Dedifferentiated amniotic fluid mesenchymal stem cell (primary cell): ENCODE results near the gene CHP2.
"Not testable (repeated sequence)": the region's sequence is repeated elsewhere in the genome, so short reads cannot be mapped to it uniquely, and the experiment has no call there.

Experiments
- DNase-seq: peaks from one replicate; pipeline ENCODE4 v3.0.0-alpha.2; 2016; ENCODE audit errors: extremely low spot score

Gene CHP2

DNA sequence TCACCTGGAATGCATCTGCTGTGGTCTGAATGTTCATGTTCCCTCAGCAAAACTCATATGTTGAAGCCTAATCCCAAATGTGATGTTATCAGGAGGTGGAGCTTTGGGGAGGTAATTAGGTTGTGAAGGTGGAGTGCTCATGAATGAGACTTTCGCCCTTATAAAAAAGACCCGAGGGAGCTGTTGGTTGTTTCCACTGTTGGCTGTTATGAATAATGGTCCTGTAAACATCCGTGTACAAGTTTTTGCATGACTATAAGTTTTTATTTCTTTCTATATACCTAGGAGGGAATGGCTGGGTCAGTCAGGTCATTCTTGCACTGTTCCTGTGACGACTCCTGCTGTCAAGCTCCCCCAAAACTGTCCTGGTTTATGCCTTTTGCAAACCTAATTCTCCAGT is 9.6 kb upstream of the CHP2 start:
- no peak for DNase-seq

DNA sequence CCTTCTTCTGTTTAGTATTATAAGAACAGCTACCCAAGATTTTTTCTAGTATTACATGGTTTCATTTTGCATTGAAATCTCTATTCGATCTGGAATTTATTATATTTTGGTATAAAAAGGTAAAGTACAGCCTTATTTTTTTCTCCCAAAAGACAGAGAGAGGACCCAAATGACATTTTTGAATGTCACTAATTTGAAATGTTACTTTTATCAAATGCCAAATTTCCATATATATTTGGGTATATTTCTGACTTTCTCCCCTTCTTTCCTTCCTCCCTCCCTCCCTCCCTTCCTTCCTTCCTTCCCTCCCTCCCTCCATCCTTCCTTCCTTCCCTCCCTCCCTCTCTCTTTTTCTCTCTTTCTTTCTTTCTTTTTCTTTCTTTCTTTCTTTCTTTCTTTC is 6.2 kb upstream of the CHP2 start:
- DNase-seq: no peak

DNA sequence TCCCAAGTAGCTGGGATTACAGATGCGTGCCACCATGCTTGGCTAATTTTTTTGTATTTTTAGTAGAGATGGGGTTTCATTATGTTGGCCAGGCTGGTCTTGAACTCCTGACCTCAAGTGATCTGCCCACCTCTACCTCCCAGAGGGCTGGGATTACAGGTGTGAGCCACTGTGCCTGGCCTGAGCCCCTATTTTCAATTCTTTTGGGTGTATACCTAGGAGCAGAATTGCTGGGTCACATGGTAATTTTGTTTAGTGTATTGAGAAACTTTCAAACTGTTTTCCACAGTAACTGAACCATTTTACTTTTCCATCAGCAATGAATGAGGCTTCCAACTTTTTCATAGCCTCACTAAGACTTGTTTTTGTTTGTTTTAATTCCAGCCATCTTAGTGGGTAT is 3.8 kb upstream of the CHP2 start:
- DNase-seq: not testable (repeated sequence)

DNA sequence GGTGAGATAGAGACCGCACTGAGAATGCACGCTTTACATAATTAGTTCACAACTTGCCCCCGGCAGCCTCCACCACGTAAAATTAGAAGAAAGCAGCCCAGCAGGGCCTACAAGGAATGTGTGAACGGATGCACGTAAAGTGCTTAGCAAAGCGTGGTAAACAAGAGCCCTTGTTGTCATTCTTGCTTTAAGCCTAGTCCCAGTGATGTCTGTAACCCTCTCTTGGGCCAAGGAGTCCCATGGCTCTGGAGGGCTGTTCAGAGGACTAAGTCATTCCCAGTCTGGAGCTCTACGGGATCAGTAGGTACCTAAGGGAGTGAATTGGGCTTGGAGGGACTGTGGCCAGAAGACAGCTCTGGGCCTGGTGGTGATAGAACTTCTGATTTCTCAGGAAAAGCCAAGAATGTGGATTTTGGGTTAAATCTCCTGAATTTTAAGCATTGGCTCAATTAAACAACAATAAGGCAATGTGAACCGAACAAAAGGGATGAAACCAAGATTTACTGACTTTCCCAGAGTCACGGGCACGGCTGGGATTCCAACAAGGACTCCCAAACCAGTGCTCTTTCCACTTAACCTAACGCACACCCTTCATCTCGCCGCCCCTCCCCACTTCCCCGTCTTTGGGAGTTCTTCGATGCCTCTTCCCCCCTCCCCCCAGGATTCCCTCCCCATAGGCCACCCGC is 775 bp upstream of the CHP2 start:
- no peak for DNase-seq

DNA sequence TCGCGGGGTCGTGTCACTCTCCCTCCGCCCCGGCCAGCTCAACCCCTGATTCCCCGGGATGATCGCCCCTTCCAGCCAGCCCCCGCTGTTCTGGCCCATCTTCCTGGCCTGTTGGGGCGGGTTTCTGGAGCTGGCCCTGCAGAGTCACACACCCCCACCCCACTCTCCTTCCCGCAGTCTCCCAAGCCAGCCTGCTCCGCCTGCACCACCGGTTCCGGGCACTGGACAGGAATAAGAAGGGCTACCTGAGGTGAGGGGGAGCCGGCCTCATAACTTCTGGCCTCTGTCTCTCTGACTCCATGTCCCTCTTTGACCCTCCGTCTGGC is 621 bp downstream of the CHP2 start:
- no peak for DNase-seq

DNA sequence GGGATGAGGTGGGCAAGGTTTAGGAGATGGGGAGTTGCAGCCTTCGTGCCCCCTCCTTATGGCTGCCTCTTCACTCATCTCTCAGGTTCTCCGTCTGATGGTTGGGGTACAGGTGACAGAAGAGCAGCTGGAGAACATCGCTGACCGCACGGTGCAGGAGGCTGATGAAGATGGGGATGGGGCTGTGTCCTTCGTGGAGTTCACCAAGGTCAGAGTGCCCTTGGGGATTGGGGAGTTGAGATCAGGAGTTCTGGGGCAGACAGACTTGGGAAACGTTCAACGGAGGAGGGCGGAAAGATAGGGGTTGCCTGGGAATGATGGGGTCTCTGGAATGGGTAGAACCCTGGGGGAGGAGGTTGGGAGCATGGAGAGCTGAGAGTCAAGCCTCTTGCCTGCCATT is 2.3 kb downstream of the CHP2 start:
- DNase-seq: no peak

DNA sequence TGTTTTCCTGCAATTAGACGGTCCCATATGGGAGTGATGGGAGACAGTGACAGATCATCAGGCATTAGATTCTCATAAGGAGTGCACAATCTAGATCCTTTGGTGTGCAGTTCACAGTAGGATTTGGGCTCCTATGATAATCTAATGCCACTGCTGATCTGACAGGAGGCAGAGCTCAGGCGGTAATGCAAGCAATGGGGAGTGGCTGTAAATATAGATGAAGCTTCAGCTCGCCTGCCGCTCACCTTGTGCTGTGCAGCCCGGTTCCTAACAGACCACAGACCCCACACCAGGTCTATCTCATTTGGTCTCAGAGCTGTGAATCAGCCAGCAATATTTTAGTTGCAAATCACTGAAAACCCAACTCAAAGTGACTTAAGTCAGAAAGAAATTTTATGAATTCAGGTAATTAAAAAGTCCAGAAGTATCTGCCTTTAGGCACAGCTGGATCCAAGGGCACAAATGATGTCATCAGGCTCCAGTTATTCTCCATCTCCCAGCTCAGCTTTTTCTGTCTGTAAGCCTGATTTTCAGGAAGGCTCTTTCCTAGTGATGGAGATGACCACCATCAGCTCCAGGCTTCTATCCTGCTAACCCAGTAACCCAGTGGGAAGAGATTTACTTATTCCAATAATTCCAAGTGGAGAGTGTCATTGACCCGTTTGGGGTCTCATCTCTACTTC is 3.3 kb downstream of the CHP2 start:
- no peak for DNase-seq

DNA sequence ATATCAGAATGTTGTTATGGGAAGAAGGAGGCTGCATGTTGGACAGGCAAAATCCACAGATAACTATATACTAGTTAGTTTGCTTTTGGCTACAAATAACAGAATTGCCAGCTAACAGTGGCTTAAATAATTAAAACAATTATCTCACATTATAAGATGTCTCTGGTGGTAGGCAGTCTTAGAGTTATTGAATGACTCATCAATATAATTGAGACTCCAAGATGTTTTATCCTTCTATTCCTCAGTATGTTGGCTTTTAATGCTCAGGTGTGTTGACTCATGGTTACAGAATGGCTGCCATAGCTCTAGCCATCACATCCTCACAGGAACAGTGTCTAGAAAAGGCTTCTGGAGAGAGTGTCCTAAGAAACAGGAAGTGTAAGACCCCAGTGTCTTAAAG is 11.1 kb downstream of the CHP2 start:
- no peak for DNase-seq

DNA sequence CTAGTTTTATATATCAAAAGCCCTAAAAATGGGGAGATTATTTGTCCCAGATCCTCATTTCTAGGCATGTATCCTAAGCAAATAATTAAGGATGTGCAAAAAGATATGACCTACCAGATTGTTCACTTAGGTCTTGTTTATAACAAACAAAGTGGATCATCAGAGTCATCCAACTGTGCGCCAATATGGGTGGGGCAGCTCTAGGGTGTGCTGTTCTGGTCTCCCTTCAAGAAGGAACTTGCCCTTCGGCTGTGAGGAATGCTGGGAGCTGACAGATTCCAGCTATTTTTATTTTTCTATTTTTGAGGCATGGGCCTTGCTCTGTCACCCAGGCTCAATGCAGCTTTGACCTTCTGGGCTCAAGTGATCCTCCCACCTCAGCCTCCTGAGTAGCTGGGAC is 13.8 kb downstream of the CHP2 start:
- DNase-seq: no peak

DNA sequence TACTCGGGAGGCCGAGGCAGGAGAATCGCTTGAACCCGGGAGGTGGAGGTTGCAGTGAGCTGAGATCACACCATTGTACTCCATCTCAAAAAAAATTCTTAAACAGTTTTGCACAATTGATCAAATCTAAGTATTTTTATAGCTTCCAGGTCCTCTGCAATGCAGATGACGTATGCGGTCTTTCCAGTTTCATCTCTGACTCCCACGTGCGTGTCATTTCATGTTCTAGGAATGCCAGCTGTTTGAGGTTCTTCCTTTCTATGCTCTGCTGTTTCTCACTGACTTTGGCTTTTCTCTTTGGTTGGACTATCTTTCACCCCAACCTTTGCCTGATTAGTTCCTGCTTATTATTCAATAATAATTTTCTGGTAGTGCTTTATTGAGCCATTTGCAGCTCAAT is 16.2 kb downstream of the CHP2 start:
- DNase-seq: no peak

DNA sequence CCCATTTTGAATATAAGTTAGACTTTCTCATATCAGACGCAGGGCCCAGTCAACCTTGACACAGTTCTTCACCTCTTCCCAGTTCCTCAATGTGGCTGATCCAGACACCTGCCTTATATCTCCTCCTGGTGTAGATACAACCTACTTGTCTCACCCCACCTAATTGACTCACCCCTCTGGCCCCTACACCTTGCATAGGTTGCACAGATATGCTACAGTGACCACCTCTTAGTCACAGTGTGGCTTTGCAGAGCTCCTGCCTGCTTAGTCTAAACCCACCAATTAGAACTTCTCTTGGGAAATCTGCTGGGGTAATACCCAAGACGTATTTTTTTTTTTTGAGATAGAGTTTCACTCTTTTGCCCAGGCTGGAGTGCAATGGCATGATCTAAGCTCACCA is 16.8 kb downstream of the CHP2 start:
- no peak for DNase-seq

DNA sequence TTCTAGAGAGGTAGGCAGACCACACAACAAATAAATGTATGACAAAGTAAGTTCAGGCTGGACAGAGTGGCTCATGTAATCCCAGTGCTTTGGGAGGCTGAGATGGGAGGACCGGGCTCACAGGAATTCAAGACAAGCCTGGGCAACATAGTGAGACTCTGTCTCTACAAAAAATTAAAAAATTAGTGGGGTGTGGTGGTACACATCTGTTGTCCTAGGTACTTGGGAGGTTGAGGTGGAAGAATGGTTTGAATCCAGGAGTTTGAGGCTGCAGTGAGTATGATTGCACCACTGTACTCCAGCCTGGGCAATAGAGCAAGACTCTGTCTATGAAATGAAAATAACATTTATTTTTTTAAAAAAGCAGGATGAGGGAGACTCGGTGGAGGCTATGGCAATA is 18.5 kb downstream of the CHP2 start:
- DNase-seq: no peak

DNA sequence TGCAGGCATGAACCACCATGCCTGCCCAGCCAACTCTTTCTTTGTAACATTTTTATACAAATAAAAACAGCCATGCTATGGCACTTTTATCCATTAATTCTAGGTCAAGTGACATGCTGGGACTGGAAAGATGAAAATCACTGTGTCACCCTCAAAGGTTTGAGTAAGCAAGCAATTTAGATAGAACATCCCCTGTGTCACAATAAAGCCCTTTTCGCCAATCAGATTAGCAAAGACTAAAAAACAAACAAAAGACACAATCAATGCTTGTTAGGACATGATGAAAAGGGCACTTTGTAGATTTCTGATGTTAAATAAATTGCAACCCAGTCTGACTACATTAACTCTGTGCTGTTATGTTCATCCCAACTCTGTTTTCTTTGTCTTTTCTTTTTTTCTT is 26.4 kb downstream of the CHP2 start:
- DNase-seq: no peak

DNA sequence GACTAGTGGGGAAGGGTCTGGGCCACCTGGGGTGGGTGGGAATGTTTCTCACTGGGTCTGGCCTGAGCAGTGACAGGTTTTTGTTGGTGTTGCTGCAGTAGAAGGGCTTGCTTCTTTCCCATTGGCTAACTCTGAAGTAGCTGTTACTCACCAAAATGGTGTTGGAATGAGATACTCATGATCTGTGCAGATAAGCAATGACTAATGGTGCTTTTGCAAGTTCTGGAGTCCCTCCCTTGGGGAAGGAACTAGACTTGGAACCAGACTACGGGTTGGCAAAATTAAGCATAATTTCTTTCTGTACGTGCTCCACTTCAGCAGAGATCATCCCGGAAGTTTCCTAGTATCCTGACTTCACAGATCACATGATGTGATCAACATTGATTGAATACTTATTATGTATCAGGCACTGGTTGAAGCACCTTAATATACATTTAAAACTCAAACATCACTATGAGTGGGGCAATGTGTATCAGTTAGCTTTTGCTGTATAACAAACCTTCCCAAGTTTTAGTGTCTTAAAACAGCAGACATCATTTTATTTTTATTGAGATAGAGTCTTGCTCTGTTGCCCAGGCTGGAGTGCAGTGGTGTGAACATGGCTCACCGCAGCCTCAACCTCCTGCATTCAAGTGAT is 30.1 kb downstream of the CHP2 start:
- no peak for DNase-seq

DNA sequence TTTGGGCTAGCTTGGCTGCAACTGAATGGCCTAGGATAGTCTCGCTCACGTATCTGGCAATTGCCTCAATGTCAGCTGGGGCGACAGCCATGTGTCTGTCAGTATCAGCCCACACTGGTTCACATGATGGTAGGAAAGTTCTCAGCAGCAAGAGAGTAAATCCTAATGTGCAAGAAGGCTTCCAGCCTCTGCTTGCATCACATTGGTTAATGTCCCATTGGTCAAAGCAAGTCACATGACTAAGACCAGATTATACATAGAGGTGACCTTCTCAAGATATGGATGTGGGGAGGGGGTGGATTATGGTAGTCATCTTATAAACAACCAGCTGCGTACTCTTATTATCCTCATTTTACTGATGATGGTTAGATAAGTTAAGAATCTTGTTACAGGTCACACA is 31.0 kb downstream of the CHP2 start:
- DNase-seq: no peak

DNA sequence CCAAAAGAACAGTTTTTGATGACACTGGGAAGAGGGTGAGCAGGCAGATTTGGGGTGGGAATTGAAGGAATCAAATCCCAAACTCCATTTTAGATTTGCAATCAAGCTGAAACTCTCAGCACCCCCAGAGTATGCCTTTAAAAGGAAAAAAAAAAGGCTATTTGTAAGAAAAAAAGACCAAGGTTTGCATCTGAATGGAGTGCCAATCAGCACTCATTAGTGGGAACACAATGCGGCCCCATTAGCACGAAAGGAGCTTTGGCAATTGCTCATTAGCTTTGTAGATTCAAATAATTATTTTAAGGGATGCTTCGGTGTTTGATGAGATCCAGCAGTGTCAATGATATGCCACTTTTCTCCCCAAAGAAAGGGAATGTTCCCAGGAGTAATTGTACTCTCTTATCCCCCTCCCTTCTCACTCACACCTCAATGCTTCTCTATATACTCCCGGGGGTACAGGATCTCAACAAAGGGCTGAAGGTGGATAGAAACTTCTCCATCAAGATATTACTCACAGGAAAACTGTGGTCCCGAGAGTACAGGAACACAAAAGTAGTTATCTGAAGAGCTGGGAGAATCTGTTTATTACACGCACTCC is 32.2 kb downstream of the CHP2 start:
- no peak for DNase-seq

DNA sequence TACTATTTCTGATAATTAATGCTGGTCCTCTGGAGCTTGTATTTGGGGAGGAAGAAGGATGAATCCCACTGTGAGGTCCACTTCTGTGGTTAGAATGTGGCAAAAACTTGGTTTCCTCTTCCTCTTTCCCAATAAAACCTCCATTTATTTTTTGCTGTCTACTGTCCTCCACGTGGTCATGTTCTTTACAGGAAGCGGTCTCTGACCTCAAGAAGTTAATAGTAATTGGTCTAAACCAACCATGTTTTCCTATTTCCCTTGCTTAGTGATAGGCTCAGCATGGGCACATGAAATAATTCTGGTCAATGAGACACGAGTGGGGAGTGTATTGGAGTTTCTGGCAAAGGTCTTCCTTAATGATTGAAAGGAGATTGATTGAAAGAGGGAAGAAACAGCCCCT is 33.9 kb downstream of the CHP2 start:
- DNase-seq: no peak

DNA sequence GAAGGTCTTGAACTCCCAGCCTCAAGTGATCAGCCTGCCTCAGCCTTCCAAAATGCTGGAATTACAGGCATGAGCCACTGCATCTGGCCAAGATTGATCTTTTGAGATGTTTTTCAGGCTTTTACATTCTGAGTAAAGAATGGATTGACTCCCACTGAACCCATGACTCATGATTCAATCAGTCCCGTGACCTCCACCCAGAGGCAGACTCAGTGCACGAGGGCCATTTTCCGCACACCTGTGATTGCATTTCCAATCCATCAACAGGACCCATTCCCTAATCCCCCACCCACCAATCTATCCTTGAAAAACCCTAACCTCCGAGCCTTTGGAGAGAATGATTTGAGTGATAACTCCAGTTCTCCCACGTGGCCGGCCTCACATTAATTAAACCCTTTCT is 40.6 kb downstream of the CHP2 start:
- no peak for DNase-seq

DNA sequence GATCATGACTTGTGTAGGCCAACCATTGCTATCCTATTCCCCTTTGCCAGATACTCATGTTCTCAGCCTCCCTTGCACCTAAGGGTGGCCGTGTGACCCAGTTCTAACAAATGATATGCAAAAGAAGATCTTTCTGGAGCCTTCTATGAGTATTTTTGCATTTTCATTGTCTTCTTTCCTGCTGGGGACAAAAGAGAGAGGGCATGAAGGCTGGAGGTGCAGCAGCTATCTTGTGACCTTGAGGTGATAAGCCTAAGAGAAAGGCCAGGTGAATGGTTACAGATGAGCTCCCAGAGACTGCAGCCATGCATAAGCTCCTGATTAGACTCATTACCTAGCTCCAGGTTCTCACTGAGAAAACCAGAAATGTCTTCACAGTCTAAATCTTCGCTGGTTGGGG is 42.1 kb downstream of the CHP2 start:
- DNase-seq: no peak

DNA sequence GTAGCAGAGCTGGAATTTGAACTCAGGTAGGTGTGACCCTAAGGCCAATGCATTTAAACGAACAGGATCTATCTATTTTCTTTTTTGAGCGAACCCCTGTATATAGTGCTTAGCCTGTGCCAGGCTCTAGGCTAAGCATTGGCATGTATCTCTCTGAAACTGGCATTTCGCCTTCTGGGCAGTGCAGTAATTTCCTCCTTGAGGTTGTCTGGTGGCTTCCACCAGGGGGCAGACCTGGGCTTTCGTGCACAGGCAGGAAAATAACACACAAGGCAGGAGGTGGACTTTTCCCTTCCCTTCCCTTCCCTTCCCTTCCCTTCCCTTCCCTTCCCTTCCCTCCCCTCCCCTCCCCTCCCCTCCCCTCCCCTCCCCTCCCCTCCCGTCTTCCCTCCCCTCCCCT is 46.6 kb downstream of the CHP2 start:
- DNase-seq: peak; percentile 35

DNA sequence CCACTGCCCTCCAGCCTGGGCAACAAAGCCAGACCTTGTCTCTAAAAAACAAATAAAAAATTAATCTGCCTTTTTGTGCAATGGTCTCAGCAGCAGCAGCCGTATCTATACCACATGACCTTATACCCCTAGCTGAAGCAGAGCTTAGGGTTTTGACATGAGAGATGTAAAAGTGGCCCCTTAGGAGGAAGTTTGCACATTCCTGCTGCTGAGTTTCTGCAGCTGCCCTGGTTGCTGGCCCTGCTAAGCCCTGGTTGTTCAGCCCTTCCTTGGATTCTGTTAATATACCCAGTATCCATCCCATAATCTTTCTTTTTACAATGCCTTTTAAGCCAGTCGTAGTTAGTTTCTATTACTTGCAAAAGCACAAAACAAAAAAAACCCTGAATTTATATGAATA is 48.0 kb downstream of the CHP2 start:
- no peak for DNase-seq

DNA sequence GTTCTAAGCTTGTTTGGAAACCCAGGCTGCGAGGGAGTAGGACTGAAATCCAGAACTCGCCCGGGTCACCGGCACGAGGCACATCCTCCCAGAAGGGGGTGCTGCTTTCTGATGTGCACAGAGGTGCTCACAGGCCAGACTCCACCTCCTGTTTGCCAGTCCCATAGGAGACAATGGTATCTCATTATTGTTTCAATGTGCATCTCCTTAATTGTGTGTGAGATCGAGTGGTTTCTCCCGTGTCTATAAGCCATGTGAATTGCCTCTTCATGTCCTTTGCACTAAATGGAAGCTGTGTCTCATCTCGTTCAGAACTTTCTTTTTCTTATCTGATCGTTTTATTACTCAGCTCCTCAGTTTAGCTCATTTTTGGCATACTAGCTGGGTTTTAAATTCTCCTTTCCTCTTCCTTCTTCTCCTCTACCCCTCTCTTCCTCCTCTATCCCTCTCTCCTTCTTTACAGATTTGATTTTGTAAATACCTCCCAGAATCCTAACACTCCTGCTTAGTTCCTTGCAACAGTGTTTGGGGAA is 48.8 kb downstream of the CHP2 start:
- DNase-seq: no peak

DNA sequence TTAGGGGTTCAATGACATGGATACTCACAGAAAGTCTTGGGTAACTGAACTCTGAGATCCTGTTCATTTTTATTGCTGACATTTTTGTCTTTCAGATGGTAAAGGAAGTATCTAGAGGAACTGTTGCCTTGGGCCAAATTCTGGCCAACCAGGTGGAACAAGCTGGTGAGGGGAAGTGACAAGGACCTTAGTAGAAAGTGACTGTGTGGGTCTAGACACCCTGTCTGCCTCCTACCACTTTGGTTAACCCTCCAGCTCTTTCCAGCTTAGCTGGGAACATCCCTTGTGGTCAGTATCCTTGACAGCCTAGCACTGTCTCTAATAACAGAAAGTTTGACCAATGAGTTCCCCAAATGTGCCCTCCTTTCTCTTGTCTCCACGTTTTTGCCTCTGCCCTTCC is 52.2 kb downstream of the CHP2 start:
- no peak for DNase-seq
